Activated B cell treated with CpG ODN at 0.5 μM for 24 hours (primary cell): Measurements from ENCODE around the gene MEIOSIN. TPM values are rescaled to one million over a fixed set of nuclear protein-coding genes. Genes with fewer than 3 reads are reported as not detected.

Source experiments
- ATAC-seq: fragments of 200-7000 bp; cut with Tn5 transposase; one replicate; pipeline ENCODE4 v1.10.0; 2021; ENCODE audit warnings: low read depth, mild to moderate bottlenecking, moderate library complexity
- CTCF ChIA-PET: fragments of 350-600 bp; sonication (Branson Sonifier 250); formaldehyde crosslinking; loops from one replicate; lab custom pipeline; 2021; ENCODE audit warnings: antibody characterized with exemption; lab: Charles Lee
- POLR2A ChIA-PET: fragments of 350-600 bp; sonication (Branson Sonifier 250); formaldehyde crosslinking; loops from one replicate; lab custom pipeline; 2021; ENCODE audit warnings: antibody characterized with exemption; lab: Charles Lee
- DNase-seq: peaks from one replicate; pipeline ENCODE4 v3.0.0; 2022
- H3K27ac Mint-ChIP-seq: one replicate; pipeline ENCODE4 v1.8.0; 2020; ENCODE audit warnings: mixed read lengths
- H3K27me3 Mint-ChIP-seq: one replicate; pipeline ENCODE4 v1.8.0; 2021; ENCODE audit warnings: mixed read lengths
- H3K36me3 Mint-ChIP-seq: one replicate; pipeline ENCODE4 v1.8.0; 2021; ENCODE audit warnings: low read depth, mixed read lengths
- H3K4me1 Mint-ChIP-seq: one replicate; pipeline ENCODE4 v1.8.0; 2021; ENCODE audit warnings: mixed read lengths
- H3K4me3 Mint-ChIP-seq: one replicate; pipeline ENCODE4 v1.8.0; 2020; ENCODE audit warnings: mild to moderate bottlenecking, mixed read lengths
- H3K9me3 Mint-ChIP-seq: one replicate; pipeline ENCODE4 v1.8.0; 2020; ENCODE audit warnings: mixed read lengths
- intact Hi-C: fragments of 100-400 bp; cut with micrococcal nuclease; formaldehyde crosslinking; loops from one replicate; pipeline ENCODE4 v1.15.1; 2024
- total RNA-seq: library from RNA; stranded (reverse); gene quantifications from 2 replicates; pipeline ENCODE4 v1.2.3, GENCODE V29; 2022
- TF ChIP-seq, protein P1 (sequence below): fragments of 200-600 bp; IDR thresholded peaks from one replicate; pipeline ENCODE4 v1.8.0; 2022; ENCODE audit warnings: antibody characterized with exemption, mild to moderate bottlenecking

The MEIOSIN gene
- total RNA-seq, 1 donor from 2014 or later, result not detected

- Mint-ChIP-seq H3K36me3 (peaks cover 38% of the 10 kb centered on the region), H3K27ac (no peak overlapping the region), H3K4me3 (no peak overlapping the region), H3K9me3 (no peaks in the 10 kb centered on the region), H3K27me3 (no peaks in the 10 kb centered on the region), H3K4me1 (peaks cover 44% of the 10 kb centered on the region)
- ATAC-seq (no peak), DNase-seq (no peak)
- ChIA-PET POLR2A (interaction anchor here (0.9 to 7.1 kb wide), 2 partner anchors 12 to 21 kb away, joined by 3 to 123 read pairs; partner anchors contain the start of genes QPCTL and SNRPD2), CTCF (no interaction called here)
- intact Hi-C loops, result no loop called here
- TF ChIP-seq, protein P1, sequence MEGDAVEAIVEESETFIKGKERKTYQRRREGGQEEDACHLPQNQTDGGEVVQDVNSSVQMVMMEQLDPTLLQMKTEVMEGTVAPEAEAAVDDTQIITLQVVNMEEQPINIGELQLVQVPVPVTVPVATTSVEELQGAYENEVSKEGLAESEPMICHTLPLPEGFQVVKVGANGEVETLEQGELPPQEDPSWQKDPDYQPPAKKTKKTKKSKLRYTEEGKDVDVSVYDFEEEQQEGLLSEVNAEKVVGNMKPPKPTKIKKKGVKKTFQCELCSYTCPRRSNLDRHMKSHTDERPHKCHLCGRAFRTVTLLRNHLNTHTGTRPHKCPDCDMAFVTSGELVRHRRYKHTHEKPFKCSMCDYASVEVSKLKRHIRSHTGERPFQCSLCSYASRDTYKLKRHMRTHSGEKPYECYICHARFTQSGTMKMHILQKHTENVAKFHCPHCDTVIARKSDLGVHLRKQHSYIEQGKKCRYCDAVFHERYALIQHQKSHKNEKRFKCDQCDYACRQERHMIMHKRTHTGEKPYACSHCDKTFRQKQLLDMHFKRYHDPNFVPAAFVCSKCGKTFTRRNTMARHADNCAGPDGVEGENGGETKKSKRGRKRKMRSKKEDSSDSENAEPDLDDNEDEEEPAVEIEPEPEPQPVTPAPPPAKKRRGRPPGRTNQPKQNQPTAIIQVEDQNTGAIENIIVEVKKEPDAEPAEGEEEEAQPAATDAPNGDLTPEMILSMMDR, result no peak
Observed at GRCh38 chr19:45713141-45713540, 20.1 kb upstream of the MEIOSIN start.

DNA sequence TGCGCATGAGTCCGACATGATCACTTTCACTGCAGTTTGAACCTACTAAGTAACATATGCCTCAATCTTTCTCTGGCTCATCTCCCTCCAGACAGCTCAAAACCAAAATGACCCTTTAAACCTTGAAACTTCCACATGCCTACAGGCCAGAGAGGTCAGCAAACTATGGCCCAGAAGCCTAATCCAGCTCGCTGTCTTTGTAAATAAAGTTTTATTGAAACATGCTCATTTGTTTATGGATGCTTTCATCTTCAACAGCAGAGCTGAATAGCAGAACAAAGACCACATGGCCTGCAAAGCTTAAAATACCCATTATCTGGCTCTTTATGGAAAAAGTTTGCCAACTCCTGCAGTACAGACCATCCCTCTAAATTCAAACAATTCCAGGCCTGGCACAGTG, 18.1 kb upstream of the MEIOSIN start:
- DNase-seq, result no peak
- Mint-ChIP-seq H3K27ac (peak overlapping the region; percentile 11), H3K4me3 (no peak overlapping the region), H3K9me3 (no peaks in the 10 kb centered on the region), H3K36me3 (peaks cover 41% of the 10 kb centered on the region), H3K27me3 (no peaks in the 10 kb centered on the region), H3K4me1 (peaks cover 44% of the 10 kb centered on the region)
- ATAC-seq, result no peak
- intact Hi-C loops, result no loop called here
- ChIA-PET POLR2A (interaction anchor here (0.5 to 7.1 kb wide), 6 partner anchors 9 to 207 kb away, joined by 4 to 123 read pairs (median 26); partner anchors contain the start of genes QPCTL, SIX5 and SNRPD2), CTCF (interaction anchor here (1.3 to 1.9 kb wide), 2 partner anchors 22 to 54 kb away, joined by 4 to 7 read pairs; partner anchors contain the start of genes QPCTL and SIX5)
- TF ChIP-seq, protein P1, result no peak

- Mint-ChIP-seq H3K4me1 (peaks cover 35% of the 10 kb centered on the region), H3K9me3 (no peaks in the 10 kb centered on the region)
Observed at GRCh38 chr19:45716359-45717130, 16.7 kb upstream of the MEIOSIN start.

DNA sequence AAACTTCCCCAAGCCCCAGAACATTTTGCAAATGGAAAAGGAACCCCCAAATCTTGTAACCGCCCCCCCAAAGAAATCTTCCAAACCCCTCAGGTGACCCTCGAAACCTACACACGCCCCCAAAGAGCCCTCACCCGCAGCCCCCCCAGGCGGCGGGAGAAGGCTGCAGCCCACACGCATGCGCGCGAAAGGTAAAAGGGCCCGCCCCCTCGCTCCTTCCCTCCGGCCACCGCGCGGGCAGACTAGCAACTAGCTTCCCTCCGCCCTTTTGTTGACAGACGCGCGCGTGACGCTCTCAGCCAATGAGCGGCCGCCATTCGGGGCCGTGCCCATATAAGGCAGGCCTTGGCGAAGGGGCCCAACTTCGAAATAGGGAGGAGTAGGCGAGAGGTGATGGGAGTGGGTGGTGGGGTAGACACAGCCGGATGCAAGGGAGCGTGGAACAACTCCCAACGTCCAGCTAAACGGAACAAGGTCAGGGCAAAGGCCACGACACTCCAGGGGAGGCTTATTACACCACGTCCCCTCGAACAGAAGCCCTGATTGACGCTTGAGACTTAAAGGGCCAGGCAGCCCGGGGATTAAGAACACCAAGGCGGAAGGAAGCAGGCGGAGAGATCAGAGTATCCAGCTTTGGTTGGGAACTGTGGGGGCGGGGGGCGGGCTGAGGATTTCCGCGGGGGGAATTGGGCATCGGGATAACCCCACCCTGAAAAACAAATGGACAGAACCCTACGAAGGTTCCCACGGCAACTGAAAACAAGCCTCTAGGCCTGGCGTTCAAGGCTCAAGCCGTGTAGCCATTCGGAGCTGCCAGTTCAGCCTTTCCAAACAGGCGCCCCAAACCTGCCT, 15.9 kb upstream of the MEIOSIN start:
- ChIA-PET CTCF (interaction anchor here (0.6 to 1.5 kb wide), 5 partner anchors 10 to 76 kb away, joined by 3 to 9 read pairs (median 4); partner anchors contain the start of genes QPCTL and SIX5), POLR2A (interaction anchor here (0.6 to 7.1 kb wide), 36 partner anchors 7 to 901 kb away, joined by 3 to 123 read pairs (median 4); partner anchors contain the start of genes CALM3, DMPK, DMWD and FBXO46)
- ATAC-seq, result peak; percentile 95
- DNase-seq, result peak; percentile 92
- H3K9me3 Mint-ChIP-seq, result no peaks in the 10 kb centered on the region
- H3K27me3 Mint-ChIP-seq, result no peaks in the 10 kb centered on the region
- peak overlapping the region; percentile 96 for H3K4me3 Mint-ChIP-seq
- H3K4me1 Mint-ChIP-seq, result peaks cover 35% of the 10 kb centered on the region
- peaks cover 39% of the 10 kb centered on the region for H3K36me3 Mint-ChIP-seq
- intact Hi-C loops, result loop anchor here (1.0 kb wide), 6 partner anchors 10 to 133 kb away; partner anchors contain the start of genes FBXO46, OPA3, QPCTL and SIX5
- TF ChIP-seq, protein P1, result no peak
- peak overlapping the region; percentile 92 for H3K27ac Mint-ChIP-seq

More at GRCh38 chr19:45716359-45717130, 16.7 kb upstream of the MEIOSIN start:
- H3K27me3 Mint-ChIP-seq, result no peaks in the 10 kb centered on the region
- ATAC-seq (no peak), DNase-seq (no peak)
- intact Hi-C loops, result loop anchor here (1.0 kb wide), 6 partner anchors 9 to 132 kb away; partner anchors contain the start of genes FBXO46, OPA3, QPCTL and SIX5
- TF ChIP-seq, protein P1, result no peak
- H3K36me3 Mint-ChIP-seq, result peaks cover 38% of the 10 kb centered on the region
- H3K4me3 Mint-ChIP-seq, result peak overlapping the region; percentile 96
- ChIA-PET POLR2A (interaction anchor here (0.6 to 7.1 kb wide), 29 partner anchors 8 to 901 kb away, joined by 3 to 123 read pairs (median 5); partner anchors contain the start of genes CALM3, FBXO46, FOSB and GIPR), CTCF (interaction anchor here (0.6 to 1.5 kb wide), 4 partner anchors 9 to 75 kb away, joined by 3 to 9 read pairs (median 4); partner anchors contain the start of genes QPCTL and SIX5)
- H3K27ac Mint-ChIP-seq, result peak overlapping the region; percentile 92
